ENCODE data around the gene HOXD3.

HOXD3 gene

DNA sequence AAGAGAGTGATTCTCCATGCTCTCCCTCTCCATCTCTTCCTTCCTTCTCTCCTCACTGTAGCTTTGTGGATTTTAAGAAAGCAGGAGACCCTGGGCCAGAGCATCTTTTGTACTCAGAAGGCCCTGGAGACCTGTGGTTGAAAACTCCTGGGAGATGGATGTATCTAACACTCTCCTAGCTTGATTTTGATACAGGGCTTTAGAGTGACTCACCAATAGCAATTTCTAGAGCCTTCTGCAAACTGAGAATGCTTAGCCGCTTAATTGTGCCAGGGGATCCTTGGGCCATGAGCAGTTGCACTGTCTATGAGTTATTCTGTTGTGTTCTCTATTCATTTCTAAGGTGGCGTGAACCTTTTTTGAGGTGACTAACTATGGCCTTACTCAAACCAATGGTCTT is 49.0 kb downstream of the HOXD3 start:
- DNase-seq (ENCODE audit: low read depth): peak; percentile 37
- TF ChIP-seq, protein P1, sequence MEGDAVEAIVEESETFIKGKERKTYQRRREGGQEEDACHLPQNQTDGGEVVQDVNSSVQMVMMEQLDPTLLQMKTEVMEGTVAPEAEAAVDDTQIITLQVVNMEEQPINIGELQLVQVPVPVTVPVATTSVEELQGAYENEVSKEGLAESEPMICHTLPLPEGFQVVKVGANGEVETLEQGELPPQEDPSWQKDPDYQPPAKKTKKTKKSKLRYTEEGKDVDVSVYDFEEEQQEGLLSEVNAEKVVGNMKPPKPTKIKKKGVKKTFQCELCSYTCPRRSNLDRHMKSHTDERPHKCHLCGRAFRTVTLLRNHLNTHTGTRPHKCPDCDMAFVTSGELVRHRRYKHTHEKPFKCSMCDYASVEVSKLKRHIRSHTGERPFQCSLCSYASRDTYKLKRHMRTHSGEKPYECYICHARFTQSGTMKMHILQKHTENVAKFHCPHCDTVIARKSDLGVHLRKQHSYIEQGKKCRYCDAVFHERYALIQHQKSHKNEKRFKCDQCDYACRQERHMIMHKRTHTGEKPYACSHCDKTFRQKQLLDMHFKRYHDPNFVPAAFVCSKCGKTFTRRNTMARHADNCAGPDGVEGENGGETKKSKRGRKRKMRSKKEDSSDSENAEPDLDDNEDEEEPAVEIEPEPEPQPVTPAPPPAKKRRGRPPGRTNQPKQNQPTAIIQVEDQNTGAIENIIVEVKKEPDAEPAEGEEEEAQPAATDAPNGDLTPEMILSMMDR (conservative IDR thresholded peaks at IDR 0.05; ENCODE audit: low read length): no peak
- H3K4me3 ChIP-seq (ENCODE audit: low read length): no peak overlapping the region

DNA sequence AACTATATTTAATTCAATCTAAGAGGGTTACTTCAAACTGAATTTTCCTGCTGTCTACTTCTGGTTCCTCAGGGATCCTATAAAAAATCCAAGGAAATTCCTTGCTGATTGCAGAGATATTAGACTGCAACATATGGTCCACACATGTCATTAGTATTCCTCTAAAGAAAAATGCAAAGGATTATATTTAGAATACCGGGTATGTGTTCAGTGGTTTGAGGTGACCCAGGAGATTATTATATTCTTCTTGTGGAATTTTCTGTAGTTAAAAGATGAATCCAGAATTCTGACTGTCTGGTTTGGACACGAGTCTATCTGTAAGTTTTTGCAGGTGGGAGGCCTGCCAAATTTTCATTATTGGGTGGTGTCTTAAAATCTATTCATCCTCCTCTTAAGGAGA is 49.6 kb downstream of the HOXD3 start:
- TF ChIP-seq, protein P1 (conservative IDR thresholded peaks at IDR 0.05; ENCODE audit: low read length): no peak
- H3K4me3 ChIP-seq (ENCODE audit: low read length): no peak overlapping the region

DNA sequence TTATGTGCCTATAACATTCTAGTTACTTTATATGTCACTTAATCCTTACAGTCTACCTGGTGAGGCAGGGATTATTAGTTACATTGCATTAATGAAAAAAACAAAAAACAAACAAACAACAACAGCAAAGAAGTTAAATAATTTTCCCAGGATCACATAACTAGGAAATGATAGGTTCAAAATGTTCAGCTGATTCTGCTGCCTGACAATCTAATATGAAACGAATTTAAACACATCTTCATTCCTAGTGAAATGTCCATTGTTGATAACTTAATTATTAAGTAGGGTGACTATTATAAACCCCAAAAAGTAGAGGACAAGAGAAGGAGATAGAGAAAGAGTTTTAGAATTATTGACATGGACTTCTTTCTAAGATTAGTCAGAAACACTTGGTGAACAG is 54.0 kb downstream of the HOXD3 start:
- DNase-seq (ENCODE audit: low read depth): no peak
- TF ChIP-seq, protein P1 (conservative IDR thresholded peaks at IDR 0.05; ENCODE audit: low read length): no peak
- no peak overlapping the region for H3K4me3 ChIP-seq (ENCODE audit: low read length)

More for the DNA sequence above, 49.6 kb downstream of the HOXD3 start:
- DNase-seq (ENCODE audit: low read depth): peak; percentile 82

DNA sequence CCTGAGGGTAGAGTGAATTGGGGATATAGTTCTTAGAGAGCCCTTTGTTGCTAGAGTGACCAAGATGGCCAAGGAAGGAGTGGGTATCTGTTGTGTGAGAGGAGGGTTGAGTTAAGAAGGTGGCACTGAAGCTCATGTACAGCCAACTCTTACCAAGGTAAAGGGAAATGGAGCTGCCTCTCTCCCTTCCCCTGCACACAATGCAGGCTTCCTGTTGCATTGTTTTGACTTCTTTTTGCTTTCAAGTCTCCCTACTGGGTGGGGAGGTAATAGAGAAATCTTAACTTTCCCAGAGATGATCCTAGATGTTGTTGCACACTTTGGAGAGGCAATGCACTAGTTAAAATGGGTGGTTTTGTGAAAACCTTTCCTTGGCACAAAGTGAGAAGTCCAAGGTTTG is 55.2 kb downstream of the HOXD3 start:
- DNase-seq (ENCODE audit: low read depth): no peak
- no peak overlapping the region for H3K4me3 ChIP-seq (ENCODE audit: low read length)
- TF ChIP-seq, protein P1 (conservative IDR thresholded peaks at IDR 0.05; ENCODE audit: low read length): no peak

DNA sequence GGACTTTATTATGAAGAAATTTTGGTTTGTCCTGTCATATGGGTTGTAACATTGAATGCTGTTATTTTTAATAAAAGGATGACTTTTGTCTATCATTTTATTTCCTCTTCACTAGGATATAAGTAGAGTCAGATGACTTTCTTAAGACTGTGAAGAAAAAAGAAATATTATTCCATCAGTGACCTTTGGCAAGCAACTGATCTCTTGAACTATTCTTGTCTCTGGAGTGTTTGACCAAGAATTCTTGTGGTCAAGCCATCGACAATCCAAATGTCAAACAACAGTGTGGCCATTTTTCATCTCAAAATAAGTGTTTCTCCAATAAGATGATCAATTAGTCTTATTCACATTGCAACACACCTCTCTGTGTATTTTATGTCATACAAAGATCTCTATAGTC is 56.3 kb downstream of the HOXD3 start:
- DNase-seq (ENCODE audit: low read depth): no peak
- TF ChIP-seq, protein P1 (conservative IDR thresholded peaks at IDR 0.05; ENCODE audit: low read length): no peak
- no peak overlapping the region for H3K4me3 ChIP-seq (ENCODE audit: low read length)

All from AG10803 (cell line).